ENCODE results near the gene OR10H3. TPM values are rescaled to one million over a fixed set of nuclear protein-coding genes. Genes with fewer than 3 reads are reported as not detected.

OR10H3 gene
- total and polyA plus RNA-seq, 2 of the 13 experiments (the other 11 are each of a cell fraction or from before 2014, with no cell fraction given): not detected

DNA sequence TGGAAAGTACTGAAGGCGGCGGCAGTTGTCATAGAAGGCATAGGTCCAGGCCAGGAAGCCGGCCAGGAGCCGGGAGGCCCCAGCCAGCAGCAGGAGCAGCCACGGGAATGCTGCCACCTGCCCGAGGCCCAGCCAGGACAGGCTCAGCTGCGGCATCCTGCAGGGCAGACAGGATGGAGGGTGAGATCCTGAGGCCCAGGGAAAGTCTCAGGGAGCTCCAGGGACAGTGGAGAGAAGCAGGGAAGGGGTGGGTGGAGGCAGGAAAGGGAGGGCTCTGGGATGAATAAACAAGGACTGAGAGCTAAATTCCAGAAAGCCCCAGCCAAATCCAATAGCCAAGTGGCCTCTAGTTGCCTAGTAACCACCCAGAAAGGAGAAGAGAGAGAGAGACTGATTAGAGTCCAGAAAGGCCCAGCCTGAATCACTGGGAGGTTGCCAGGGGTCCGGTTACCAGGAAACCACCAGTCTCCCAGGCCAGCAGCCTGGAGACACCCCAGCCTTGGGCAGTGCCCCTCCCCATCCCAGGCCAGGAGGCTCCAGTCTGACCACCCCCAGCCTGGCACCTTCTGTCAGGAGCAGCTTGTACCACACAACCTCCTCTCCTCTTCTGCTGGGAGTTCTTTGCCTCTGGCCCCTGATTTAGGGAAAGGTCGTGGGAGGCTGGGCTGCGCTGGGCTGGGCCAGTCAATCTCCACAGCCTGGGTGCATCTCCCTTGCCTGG, 42.1 kb downstream of the OR10H3 start:
- no peak for FAIRE-seq
- ATAC-seq: peak; percentile 65
- no peak overlapping the region for H3K27ac ChIP-seq (ENCODE audit: extremely low read length, insufficient read depth, low read length)

DNA sequence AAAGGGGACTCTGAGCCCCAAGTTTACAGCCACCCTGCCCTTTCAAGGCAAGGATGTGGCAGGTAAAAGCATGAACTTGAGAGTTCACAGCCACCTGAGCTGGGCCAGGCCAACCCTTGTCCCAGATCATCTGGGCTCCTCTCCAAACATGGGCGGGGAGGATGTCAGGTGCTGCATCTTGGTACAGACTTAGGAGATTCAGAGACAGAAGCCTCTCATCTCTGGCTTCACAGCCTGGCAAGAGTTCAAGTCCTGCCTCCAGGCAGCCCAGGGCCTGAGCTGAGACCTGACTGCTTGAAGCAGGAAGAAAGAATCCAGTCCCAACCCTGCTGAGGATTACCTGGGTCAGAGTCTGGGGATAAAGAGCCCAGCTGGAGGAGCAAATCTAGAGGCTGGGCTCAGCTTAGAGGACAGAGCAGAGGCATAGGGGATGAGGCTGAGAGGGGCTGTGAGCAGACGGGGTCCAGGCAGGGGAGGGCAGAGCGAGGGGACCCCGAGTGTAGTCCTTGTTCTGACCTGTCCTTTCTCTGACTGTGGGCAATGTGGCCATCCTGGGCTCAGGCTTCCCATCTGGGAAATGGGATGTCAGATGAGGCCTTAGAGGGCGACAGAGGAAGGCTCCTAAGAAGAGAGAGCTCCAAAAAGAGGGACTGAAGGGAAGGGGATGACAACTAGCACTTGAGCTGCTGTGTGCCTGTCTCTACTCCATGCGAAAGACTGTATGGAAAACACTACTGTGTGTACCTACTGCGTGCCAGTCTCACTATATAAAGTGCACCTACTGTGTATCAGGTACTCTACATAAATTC, 43.0 kb downstream of the OR10H3 start:
- H3K27ac ChIP-seq (ENCODE audit: extremely low read length, insufficient read depth, low read length): no peak overlapping the region
- no peaks in the 10 kb centered on the region for H3K9me3 ChIP-seq (ENCODE audit: low read length)
- H3K79me2 ChIP-seq (ENCODE audit: insufficient read depth, low read length): no peaks in the 10 kb centered on the region
- no peaks in the 10 kb centered on the region for H3K36me3 ChIP-seq (replicated peaks in 1 of 2; ENCODE audit: control insufficient read depth in 1 of 2, insufficient read depth in 2 of 2, low read length in 2 of 2)
- BruUV-seq (replicated peaks): no TSS peak
- DNase-seq (ENCODE audit: low spot score) (no peak), ATAC-seq (peak; percentile 38; the same call in 2 of the 3 replicates), FAIRE-seq (no peak)
- 29% methylated on average over 5 of the region's 7 CpGs for WGBS (ENCODE audit: low lambda C conversion rate)
- in situ Hi-C loops (cut with HindIII; ENCODE audit: extremely low pct_ligation_motif_present, low pct_unique_long_range_greater_than_20kb): no loop called here
- no peaks in the 10 kb centered on the region; a peak in 1 of 5 replicates for H3K27me3 ChIP-seq (ENCODE audit: control insufficient read depth in 1 of 2, insufficient read depth in 2 of 2, low read length in 2 of 2)
- ChIA-PET POLR2A (no interaction called here), CTCF (ENCODE audit: low intra/inter-chr PET ratio, low total read pairs) (no interaction called here)
- H3K4me2 ChIP-seq (ENCODE audit: low read depth, low read length): no peak overlapping the region
- intact Hi-C loops (cut with micrococcal nuclease; ENCODE audit: unreplicated experiment): no loop called here
- no peak overlapping the region for H3K4me3 ChIP-seq (replicated peaks in 1 of 3; ENCODE audit: insufficient read depth in 1 of 3, low read depth in 2 of 3, low read length in 3 of 3)
- no peaks in the 10 kb centered on the region for H4K20me1 ChIP-seq (ENCODE audit: insufficient read depth, low read length)
- no peak overlapping the region for H3K9ac ChIP-seq (ENCODE audit: insufficient read depth, low read depth, low read length)
- no peak overlapping the region for H2AFZ ChIP-seq (ENCODE audit: low read length)
- no peaks in the 10 kb centered on the region for H3K4me1 ChIP-seq (ENCODE audit: insufficient read depth, low read length)
- TF ChIP-seq ZNF850 (CRISPR knock-in tag; conservative IDR thresholded peaks at IDR 0.05) (no peak), ZNF629 (CRISPR knock-in tag; conservative IDR thresholded peaks at IDR 0.05) (peak; percentile 59; the same call in 1 of the 2 replicates)

More for the DNA sequence above, 42.1 kb downstream of the OR10H3 start:
- Histone ChIP-seq H3K9me3 (ENCODE audit: low read length) (no peaks in the 10 kb centered on the region), H3K27me3 (ENCODE audit: control insufficient read depth in 1 of 2, insufficient read depth in 2 of 2, low read length in 2 of 2) (no peaks in the 10 kb centered on the region; a peak in 1 of 5 replicates), H3K36me3 (replicated peaks in 1 of 2; ENCODE audit: control insufficient read depth in 1 of 2, insufficient read depth in 2 of 2, low read length in 2 of 2) (no peaks in the 10 kb centered on the region), H3K4me2 (ENCODE audit: low read depth, low read length) (no peak overlapping the region), H4K20me1 (ENCODE audit: insufficient read depth, low read length) (no peaks in the 10 kb centered on the region), H3K79me2 (ENCODE audit: insufficient read depth, low read length) (no peaks in the 10 kb centered on the region), H3K4me1 (ENCODE audit: insufficient read depth, low read length) (no peaks in the 10 kb centered on the region), H3K4me3 (replicated peaks in 1 of 3; ENCODE audit: insufficient read depth in 1 of 3, low read depth in 2 of 3, low read length in 3 of 3) (no peak overlapping the region), H2AFZ (ENCODE audit: low read length) (no peak overlapping the region), H3K9ac (ENCODE audit: insufficient read depth, low read depth, low read length) (no peak overlapping the region)
- POLR2A ChIA-PET: no interaction called here
- intact Hi-C loops (cut with micrococcal nuclease; ENCODE audit: unreplicated experiment): no loop called here
- DNase-seq (ENCODE audit: low spot score): peak; percentile 45
- no TSS peak for BruUV-seq (replicated peaks)
- in situ Hi-C loops (cut with HindIII; ENCODE audit: extremely low pct_ligation_motif_present, low pct_unique_long_range_greater_than_20kb): loop anchor here (5.0 kb wide), 1 partner anchor 103 kb away; no protein-coding TSS in a partner anchor
- TF ChIP-seq SMC3 (IDR thresholded peaks at IDR 0.05; ENCODE audit: low read length) (no peak), ZSCAN25 (CRISPR knock-in tag; IDR thresholded peaks at IDR 0.05) (0 out of 2 replicates have a peak, but pooled peaks have one; percentile 31), ZNF768 (CRISPR knock-in tag; IDR thresholded peaks at IDR 0.05) (0 out of 2 replicates have a peak, but pooled peaks have one; percentile 7)
- WGBS (ENCODE audit: low lambda C conversion rate): 16% methylated on average over 8 of the region's 10 CpGs
- CTCF ChIA-PET (ENCODE audit: low intra/inter-chr PET ratio, low total read pairs): no interaction called here
